Measurements from ENCODE around the gene NFIA. TPM values are rescaled to one million over a fixed set of nuclear protein-coding genes. Genes with fewer than 3 reads are reported as not detected.

The NFIA gene
- total RNA-seq, 1 experiment from 2014 or later, result 65.4 TPM

- ChIA-PET CTCF (interaction anchor here (0.5 to 0.6 kb wide), 2 partner anchors 154 to 255 kb away, joined by 4 to 9 read pairs; no protein-coding TSS in a partner anchor), POLR2A (ENCODE audit: low non-redundant PET) (no interaction called here)
- Histone ChIP-seq H3K27ac (ENCODE audit: low read depth, low read length, poor library complexity, severe bottlenecking) (no peak overlapping the region), H3K9me3 (ENCODE audit: low read depth, low read length, poor library complexity, severe bottlenecking) (no peaks in the 10 kb centered on the region), H3K4me3 (ENCODE audit: low read depth, low read length, poor library complexity, severe bottlenecking) (no peak overlapping the region), H3K36me3 (ENCODE audit: insufficient read depth, low read length, poor library complexity, severe bottlenecking) (no peaks in the 10 kb centered on the region), H3K27me3 (replicated peaks; ENCODE audit: insufficient read depth, low read depth, low read length, poor library complexity) (no peaks in the 10 kb centered on the region), H3K4me1 (ENCODE audit: insufficient read depth, low read length, poor library complexity, severe bottlenecking) (peaks cover 13% of the 10 kb centered on the region)
- intact Hi-C loops (cut with micrococcal nuclease; ENCODE audit: unreplicated experiment), result no loop called here
- no peak for DNase-seq (ENCODE audit: low spot score)
- BruUV-seq (replicated peaks), result no TSS peak
- TF ChIP-seq EZH2 (IDR thresholded peaks at IDR 0.05; ENCODE audit: borderline replicate concordance, low read depth, low read length, poor library complexity, severe bottlenecking), result no peak
- no peak for TF ChIP-seq CTCF (conservative IDR thresholded peaks at IDR 0.05; ENCODE audit: low read depth, low read length)
Measured at GRCh38 chr1:61299463-61299862, 217.1 kb downstream of the NFIA start.

DNA sequence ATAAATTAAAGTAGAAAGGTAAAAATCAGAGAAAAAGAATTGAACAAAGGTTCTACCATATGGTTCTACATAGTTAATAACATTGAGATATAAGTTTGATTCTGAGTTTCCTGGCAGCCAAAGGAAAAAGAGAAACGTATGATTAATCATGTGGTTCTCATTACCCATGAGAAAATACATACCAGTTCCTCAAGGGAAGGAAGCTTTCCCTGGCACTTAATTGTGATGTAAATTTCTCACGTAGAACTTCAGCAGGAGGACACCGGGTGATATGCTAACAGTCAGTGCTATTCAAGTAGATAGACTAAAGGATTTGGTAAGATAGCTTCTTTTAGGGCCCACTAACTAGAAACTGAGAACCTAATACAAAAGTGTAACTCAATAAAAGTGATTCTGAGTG lies 218.5 kb downstream of the NFIA start:
- no peaks in the 10 kb centered on the region for H3K27me3 ChIP-seq (replicated peaks; ENCODE audit: insufficient read depth, low read depth, low read length, poor library complexity)
- BruUV-seq (replicated peaks), result no TSS peak
- no peaks in the 10 kb centered on the region for H3K9me3 ChIP-seq (ENCODE audit: low read depth, low read length, poor library complexity, severe bottlenecking)
- H3K36me3 ChIP-seq (ENCODE audit: insufficient read depth, low read length, poor library complexity, severe bottlenecking), result no peaks in the 10 kb centered on the region
- ChIA-PET POLR2A (ENCODE audit: low non-redundant PET) (no interaction called here), CTCF (interaction anchor here (0.6 kb wide), 1 partner anchor 1107 kb away, joined by 3 read pairs; no protein-coding TSS in a partner anchor)
- no peak for TF ChIP-seq CTCF (conservative IDR thresholded peaks at IDR 0.05; ENCODE audit: low read depth, low read length)
- TF ChIP-seq EZH2 (IDR thresholded peaks at IDR 0.05; ENCODE audit: borderline replicate concordance, low read depth, low read length, poor library complexity, severe bottlenecking), result no peak
- no peak overlapping the region for H3K4me3 ChIP-seq (ENCODE audit: low read depth, low read length, poor library complexity, severe bottlenecking)
- peak; percentile 50 for DNase-seq (ENCODE audit: low spot score)
- peaks cover 18% of the 10 kb centered on the region for H3K4me1 ChIP-seq (ENCODE audit: insufficient read depth, low read length, poor library complexity, severe bottlenecking)
- no peak overlapping the region for H3K27ac ChIP-seq (ENCODE audit: low read depth, low read length, poor library complexity, severe bottlenecking)
- intact Hi-C loops (cut with micrococcal nuclease; ENCODE audit: unreplicated experiment), result no loop called here

DNA sequence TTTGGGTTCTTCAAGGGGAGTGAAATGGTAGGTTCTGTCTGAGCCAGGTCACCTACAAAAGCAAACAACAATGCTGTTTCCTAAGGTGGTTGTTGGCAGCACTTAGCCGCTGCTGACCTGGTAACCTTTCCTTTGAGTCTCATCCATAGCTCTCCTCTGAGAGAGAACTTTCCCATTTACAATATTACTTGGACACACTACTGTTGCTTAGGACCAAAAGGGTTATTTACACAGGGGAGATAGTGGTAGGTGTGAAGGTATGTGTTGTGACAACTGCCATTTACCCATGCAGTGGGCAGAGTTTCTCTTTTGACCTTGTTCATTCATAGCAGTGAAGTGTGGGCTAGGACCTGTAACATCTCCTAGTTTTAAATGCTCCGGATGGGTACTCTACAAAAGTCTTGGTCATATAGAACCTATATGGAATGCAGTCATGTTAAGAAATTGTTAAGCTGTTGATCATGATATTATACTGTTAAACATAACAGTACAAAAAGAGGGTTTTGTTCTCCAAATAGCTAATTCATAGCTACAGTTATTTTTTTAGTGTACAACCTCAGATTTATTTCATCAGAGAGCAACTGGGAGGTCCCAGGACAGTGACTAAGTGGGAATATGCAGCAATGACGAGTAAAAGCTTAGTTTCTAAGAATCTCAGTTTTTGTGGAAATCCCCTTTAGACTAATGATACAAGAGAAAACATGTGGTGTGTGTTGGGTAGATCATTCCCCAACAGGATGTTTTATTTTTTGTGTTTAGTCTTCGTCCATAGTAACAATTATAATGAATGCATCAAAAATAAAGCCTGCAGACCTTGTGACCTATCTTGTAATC lies 219.7 kb downstream of the NFIA start:
- Histone ChIP-seq H3K36me3 (ENCODE audit: insufficient read depth, low read length, poor library complexity, severe bottlenecking) (no peaks in the 10 kb centered on the region), H3K27me3 (replicated peaks; ENCODE audit: insufficient read depth, low read depth, low read length, poor library complexity) (no peaks in the 10 kb centered on the region), H3K4me3 (ENCODE audit: low read depth, low read length, poor library complexity, severe bottlenecking) (no peak overlapping the region), H3K27ac (ENCODE audit: low read depth, low read length, poor library complexity, severe bottlenecking) (peak overlapping the region; percentile 43), H3K4me1 (ENCODE audit: insufficient read depth, low read length, poor library complexity, severe bottlenecking) (peaks cover 18% of the 10 kb centered on the region), H3K9me3 (ENCODE audit: low read depth, low read length, poor library complexity, severe bottlenecking) (no peaks in the 10 kb centered on the region)
- intact Hi-C loops (cut with micrococcal nuclease; ENCODE audit: unreplicated experiment), result no loop called here
- ChIA-PET POLR2A (ENCODE audit: low non-redundant PET) (no interaction called here), CTCF (interaction anchor here (0.6 kb wide), 1 partner anchor 151 kb away, joined by 9 read pairs; no protein-coding TSS in a partner anchor)
- no TSS peak for BruUV-seq (replicated peaks)
- TF ChIP-seq EZH2 (IDR thresholded peaks at IDR 0.05; ENCODE audit: borderline replicate concordance, low read depth, low read length, poor library complexity, severe bottlenecking) (no peak), CTCF (conservative IDR thresholded peaks at IDR 0.05; ENCODE audit: low read depth, low read length) (no peak)
- DNase-seq (ENCODE audit: low spot score), result no peak
